ENCODE measurements around the gene CRACR2A.

The CRACR2A gene

DNA sequence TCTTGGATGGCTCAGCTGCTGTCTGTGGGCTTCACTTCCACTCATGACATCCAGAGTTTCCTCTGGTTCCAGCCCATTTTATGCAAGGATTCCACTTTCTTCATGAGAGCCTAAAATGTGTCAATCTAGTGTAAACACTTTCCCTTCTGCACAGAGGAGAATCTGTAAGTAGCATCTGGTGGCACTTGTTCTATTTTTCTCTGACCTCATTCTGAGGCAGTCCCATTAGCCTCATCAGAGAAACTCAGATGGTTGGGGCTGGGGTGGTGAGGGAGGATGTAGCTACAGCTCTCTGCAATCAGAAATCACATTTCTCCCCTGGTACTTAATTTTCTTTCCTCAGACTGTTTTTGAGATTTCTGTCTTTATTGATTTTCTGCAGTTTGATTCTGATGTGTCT lies 180.3 kb downstream of the CRACR2A start:
- Histone ChIP-seq H3K27ac (ENCODE audit: low read length) (no peak overlapping the region), H3K9ac (ENCODE audit: low read length) (no peak overlapping the region), H3K27me3 (ENCODE audit: control insufficient read depth, insufficient read depth, low read length) (no peaks in the 10 kb centered on the region), H3K9me3 (ENCODE audit: control insufficient read depth, low read depth, low read length) (no peaks in the 10 kb centered on the region), H3K36me3 (ENCODE audit: control insufficient read depth, low read depth, low read length) (no peaks in the 10 kb centered on the region), H3K4me1 (ENCODE audit: control insufficient read depth, low read depth, low read length) (peaks cover 4% of the 10 kb centered on the region), H3K4me3 (ENCODE audit: low read length) (no peak overlapping the region)

DNA sequence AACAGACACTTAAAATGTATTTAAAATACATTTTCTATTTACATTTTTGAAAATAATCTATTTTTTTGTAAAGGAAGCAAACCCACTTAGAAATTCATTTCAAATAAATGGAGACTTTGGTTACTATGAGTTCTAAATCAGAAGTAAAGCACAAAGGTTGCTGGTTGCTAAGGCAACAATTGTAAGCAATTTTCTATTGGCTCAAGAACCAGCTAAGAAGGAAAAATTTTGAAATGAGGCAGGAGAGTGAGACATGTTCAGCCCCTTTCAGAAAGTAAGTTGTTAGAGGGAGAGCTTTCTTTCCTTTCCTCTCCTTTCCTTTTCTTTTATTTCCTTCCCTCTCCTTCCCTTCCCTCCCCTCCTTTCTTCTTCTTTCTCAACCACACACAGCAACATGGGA lies 181.2 kb downstream of the CRACR2A start:
- Histone ChIP-seq H3K9ac (ENCODE audit: low read length) (no peak overlapping the region), H3K9me3 (ENCODE audit: control insufficient read depth, low read depth, low read length) (no peaks in the 10 kb centered on the region), H3K27me3 (ENCODE audit: control insufficient read depth, insufficient read depth, low read length) (no peaks in the 10 kb centered on the region), H3K36me3 (ENCODE audit: control insufficient read depth, low read depth, low read length) (no peaks in the 10 kb centered on the region), H3K27ac (ENCODE audit: low read length) (no peak overlapping the region), H3K4me3 (ENCODE audit: low read length) (no peak overlapping the region), H3K4me1 (ENCODE audit: control insufficient read depth, low read depth, low read length) (peaks cover 4% of the 10 kb centered on the region)

- no peak overlapping the region for H3K9ac ChIP-seq (ENCODE audit: low read length)
- H3K36me3 ChIP-seq (ENCODE audit: control insufficient read depth, low read depth, low read length) = no peaks in the 10 kb centered on the region
- no peaks in the 10 kb centered on the region for H3K9me3 ChIP-seq (ENCODE audit: control insufficient read depth, low read depth, low read length)
- no peak overlapping the region for H3K4me3 ChIP-seq (ENCODE audit: low read length)
- H3K4me1 ChIP-seq (ENCODE audit: control insufficient read depth, low read depth, low read length) = peaks cover 4% of the 10 kb centered on the region
- no peaks in the 10 kb centered on the region for H3K27me3 ChIP-seq (ENCODE audit: control insufficient read depth, insufficient read depth, low read length)
- no peak overlapping the region for H3K27ac ChIP-seq (ENCODE audit: low read length)
These were observed 181.6 kb downstream of the CRACR2A start for GRCh38 chr12:3571323-3571722.

DNA sequence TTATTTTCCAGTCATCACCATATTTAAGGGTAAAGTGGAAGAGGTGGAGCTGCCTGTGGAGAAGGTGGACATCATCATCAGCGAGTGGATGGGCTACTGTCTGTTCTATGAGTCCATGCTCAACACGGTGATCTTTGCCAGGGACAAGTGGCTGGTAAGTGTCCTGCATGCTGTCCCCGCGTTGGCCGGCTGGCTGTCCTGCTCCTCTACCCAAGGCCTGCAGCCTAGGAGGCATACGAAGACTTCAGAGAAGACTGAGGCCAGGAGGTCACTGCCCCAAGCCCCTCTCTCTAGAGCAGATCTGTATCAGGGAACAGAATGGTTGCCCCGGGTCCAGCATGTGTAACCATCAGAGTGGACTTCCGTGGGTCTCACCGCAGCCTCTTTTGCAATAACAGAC lies 184.2 kb downstream of the CRACR2A start:
- Histone ChIP-seq H3K4me3 (ENCODE audit: low read length) (no peak overlapping the region), H3K4me1 (ENCODE audit: control insufficient read depth, low read depth, low read length) (peaks cover 6% of the 10 kb centered on the region), H3K27ac (ENCODE audit: low read length) (no peak overlapping the region), H3K36me3 (ENCODE audit: control insufficient read depth, low read depth, low read length) (no peaks in the 10 kb centered on the region), H3K9ac (ENCODE audit: low read length) (no peak overlapping the region), H3K9me3 (ENCODE audit: control insufficient read depth, low read depth, low read length) (no peaks in the 10 kb centered on the region), H3K27me3 (ENCODE audit: control insufficient read depth, insufficient read depth, low read length) (no peaks in the 10 kb centered on the region)

DNA sequence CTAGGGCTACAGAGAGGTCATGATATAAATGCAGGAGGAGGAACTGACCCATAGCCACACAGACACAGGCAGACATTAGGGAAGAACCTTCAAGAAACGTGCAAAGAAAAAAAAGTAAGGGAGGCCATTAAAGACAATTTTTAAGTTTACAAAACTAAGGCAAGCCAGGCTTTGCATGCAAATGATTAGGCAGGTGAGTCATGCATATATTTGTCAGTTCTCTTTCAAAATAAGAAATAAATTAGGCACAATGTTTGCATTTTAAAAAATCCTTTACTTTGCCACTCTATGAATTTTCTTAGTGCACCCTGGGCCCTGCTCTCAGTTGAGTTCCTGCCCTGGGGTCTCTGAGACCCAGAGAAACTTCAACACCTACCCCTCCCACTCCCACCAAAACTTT lies 186.9 kb downstream of the CRACR2A start:
- H3K9me3 ChIP-seq (ENCODE audit: control insufficient read depth, low read depth, low read length) = no peaks in the 10 kb centered on the region
- no peak overlapping the region for H3K9ac ChIP-seq (ENCODE audit: low read length)
- H3K36me3 ChIP-seq (ENCODE audit: control insufficient read depth, low read depth, low read length) = no peaks in the 10 kb centered on the region
- H3K4me1 ChIP-seq (ENCODE audit: control insufficient read depth, low read depth, low read length) = peaks cover 6% of the 10 kb centered on the region
- no peak overlapping the region for H3K4me3 ChIP-seq (ENCODE audit: low read length)
- H3K27ac ChIP-seq (ENCODE audit: low read length) = no peak overlapping the region
- H3K27me3 ChIP-seq (ENCODE audit: control insufficient read depth, insufficient read depth, low read length) = no peaks in the 10 kb centered on the region

All from iPS-18a (cell line).